ENCODE data around the gene MGME1.

Gene MGME1

GRCh38 chr20:17968366-17969277 lies at the start of gene MGME1, which contains the start of gene SNX5:
TSS of gene MGME1 (plus strand) at chr20:17969018. CDS start at chr20:17969860, 842 bp downstream.
TSS of gene SNX5 (minus strand) at chr20:17968794. CDS start at chr20:17968425, 369 bp downstream.
- DNase-seq: peak; percentile 97 to 100 (median 99)
- intact Hi-C loops (cut with DNase I): loop anchor here (5.0 to 10.0 kb wide), 3 partner anchors 169 to 316 kb away; partner anchors contain the start of genes KAT14, PET117, RRBP1 and ZNF133

DNA sequence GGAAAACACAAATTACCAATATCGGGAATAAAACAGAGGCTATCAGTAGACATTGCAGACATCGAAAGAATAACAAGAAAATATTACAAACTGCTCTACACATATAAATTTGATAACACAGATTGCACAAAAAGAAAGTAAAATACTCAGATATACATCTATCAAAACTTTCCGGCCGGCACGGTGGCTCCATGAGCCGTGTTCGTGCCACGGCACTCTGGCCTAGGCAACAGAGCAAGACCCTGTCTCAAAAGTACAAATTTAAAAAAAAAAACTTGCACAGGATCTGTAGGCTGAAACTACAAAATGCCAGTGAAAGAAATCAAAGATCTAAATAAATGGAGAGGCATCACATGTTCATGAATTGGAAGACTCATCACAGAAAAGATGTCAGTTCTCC lies 49.7 kb upstream of the MGME1 start:
- DNase-seq: no peak
- intact Hi-C loops (cut with DNase I): no loop called here

DNA sequence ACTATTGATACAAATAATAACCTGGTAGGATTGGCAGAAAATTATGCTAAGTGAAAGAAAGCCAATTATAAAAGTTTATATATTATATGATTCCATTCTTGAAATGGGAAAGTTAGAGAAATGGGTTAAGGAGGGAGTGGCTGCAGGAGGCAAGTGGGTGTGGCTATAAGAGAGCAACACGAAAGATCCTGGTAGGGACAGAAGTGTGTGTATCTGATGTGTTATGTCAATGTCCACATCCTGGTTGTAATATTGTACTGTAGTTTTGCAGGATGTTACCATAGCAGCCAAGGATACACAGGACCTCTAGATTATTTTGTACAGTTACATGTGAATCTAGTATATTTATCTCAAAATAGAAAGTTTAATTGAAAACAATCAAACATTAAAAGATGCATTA lies 47.0 kb upstream of the MGME1 start:
- intact Hi-C loops (cut with DNase I): no loop called here
- no peak for DNase-seq

- DNase-seq: no peak
- intact Hi-C loops (cut with DNase I): no loop called here
Measured at GRCh38 chr20:17925141-17925939, 43.5 kb upstream of the MGME1 start.

- DNase-seq: no peak
- intact Hi-C loops (cut with DNase I): no loop called here
Measured at GRCh38 chr20:17925940-17926300, 42.9 kb upstream of the MGME1 start.

DNA sequence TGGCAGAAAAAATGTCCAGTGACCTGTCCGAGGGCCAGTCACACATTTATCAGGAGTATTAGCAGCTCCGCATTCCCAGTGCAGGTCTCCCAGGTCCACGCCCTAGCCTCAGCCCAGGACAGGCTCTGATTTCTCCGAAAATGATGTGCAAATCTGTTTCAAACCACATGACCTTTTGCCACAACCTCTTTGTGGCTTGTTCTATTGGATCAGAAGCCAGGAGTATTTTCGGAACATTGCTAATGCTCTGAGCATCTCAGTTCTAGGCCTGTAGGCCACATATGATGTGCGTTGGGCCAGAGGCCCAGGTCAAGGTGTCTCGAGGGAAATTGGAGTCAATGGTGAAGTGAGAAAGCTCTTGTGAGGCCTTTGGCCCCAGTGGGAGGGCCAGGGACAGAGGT lies 40.6 kb upstream of the MGME1 start:
- no peak for DNase-seq
- intact Hi-C loops (cut with DNase I): no loop called here

GRCh38 chr20:17928633-17929311 lies 40.0 kb upstream of the MGME1 start:
- intact Hi-C loops (cut with DNase I): no loop called here
- DNase-seq: no peak

- no peak for DNase-seq
- intact Hi-C loops (cut with DNase I): no loop called here
Measured at GRCh38 chr20:17931513-17931912, 37.3 kb upstream of the MGME1 start.

DNA sequence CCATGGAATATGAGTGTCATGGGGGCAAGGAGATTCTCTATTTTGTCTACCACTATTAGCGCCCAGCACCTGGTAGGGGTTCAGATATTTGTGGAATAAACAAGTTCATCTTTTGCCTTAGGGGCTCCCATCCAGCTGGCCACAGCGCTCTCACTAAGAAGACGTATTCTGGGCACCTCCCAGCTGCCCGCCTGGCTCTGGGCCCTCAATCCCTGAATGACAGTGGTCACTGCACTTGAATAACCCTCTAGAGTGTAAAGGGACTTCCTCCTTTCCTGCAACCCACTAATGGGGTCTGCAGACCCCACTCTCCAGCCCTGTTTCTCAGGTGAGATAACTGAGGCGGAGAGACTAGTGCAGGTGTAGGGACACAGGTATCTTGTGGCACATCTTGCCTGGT lies 36.4 kb upstream of the MGME1 start:
- intact Hi-C loops (cut with DNase I): no loop called here
- peak in 1 of 42 donors; percentile 20 for DNase-seq

- intact Hi-C loops (cut with DNase I): no loop called here
- no peak for DNase-seq
Measured at GRCh38 chr20:17933121-17933520, 35.7 kb upstream of the MGME1 start.

- intact Hi-C loops (cut with DNase I): no loop called here
- DNase-seq: no peak
Measured at GRCh38 chr20:17933711-17934110, 35.1 kb upstream of the MGME1 start.

DNA sequence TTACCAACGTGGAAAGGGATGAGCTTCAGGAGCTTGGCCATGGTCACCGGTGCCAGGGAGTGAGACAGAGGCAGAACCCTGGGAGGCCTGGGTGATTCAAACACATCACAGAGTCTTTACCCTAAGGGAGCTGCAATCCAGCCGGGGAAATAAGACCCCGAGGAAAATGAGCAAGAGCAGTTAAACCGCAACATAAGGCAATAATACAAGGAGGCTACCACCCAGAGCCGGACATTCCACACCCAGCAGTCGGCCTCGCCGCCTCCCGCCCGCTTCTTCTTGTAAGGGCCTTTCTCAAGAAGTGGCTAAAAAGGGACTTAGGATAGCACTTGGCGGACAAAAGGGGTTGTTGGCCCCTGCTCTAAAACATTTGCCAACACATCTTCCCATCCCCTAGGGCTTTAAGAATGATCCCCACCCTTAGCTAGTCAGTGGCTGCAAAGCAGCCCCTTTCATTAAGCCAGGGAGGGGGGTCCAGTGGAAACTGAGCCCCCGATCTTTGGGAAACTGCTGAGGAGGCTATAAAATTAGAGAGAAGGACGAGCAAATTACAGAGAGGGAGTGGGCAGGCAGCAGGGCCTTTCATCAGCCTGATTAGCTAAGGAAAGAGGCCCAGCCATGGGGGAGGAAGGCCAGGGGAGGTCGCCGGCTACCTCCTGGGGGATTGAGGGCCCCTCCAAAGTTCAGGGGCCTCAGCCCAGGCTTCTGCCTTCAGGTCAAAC lies 34.5 kb upstream of the MGME1 start:
- DNase-seq: no peak
- intact Hi-C loops (cut with DNase I): no loop called here

- intact Hi-C loops (cut with DNase I): no loop called here
- no peak for DNase-seq
Measured at GRCh38 chr20:17935186-17935585, 33.6 kb upstream of the MGME1 start.

DNA sequence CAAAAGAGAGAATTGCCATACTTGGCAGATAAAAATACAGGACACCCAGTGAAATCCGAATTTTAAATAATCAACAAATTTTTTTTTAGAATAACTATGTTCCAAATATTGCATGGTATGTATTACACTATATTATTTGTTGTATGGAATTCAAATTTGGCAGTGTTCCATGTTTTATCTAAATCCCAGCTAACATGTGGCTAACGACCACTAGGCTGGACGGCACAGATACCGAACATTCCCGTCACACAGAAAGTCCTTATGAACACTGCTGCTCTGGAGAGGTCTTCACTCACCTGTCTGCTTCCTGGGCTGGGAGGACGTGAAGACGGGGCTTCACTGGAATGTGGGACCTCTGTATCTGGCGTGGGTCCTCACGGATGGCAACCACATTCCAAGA lies 33.1 kb upstream of the MGME1 start:
- intact Hi-C loops (cut with DNase I): no loop called here
- no peak for DNase-seq

DNA sequence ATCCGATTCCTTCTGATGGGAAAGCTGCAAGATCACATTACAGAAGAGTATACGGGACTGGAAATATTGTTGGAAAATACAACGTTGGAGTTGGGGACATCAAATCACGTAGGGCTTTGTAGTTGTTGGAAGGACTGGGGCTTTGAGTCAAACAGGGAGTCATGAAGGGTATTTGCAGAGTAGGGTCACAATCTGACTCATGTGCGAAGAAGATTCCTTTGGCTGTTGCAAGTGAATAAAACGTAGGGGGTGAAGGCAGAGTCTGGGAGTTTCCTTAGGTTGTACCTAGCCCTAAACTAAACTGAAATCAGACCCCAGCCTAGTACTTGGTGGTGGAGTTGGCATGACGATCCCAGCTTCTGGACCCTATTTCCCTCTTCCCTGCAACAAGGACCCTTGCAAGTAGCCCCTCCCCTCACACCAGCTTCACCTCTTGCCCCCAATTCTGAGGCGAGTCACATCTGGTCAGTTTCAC lies 32.5 kb upstream of the MGME1 start:
- no peak for DNase-seq
- intact Hi-C loops (cut with DNase I): no loop called here

GRCh38 chr20:17936761-17937732 lies 31.8 kb upstream of the MGME1 start:
- intact Hi-C loops (cut with DNase I): no loop called here
- peak in 3 of 42 donors; percentile 17 to 31 (median 29) for DNase-seq

DNA sequence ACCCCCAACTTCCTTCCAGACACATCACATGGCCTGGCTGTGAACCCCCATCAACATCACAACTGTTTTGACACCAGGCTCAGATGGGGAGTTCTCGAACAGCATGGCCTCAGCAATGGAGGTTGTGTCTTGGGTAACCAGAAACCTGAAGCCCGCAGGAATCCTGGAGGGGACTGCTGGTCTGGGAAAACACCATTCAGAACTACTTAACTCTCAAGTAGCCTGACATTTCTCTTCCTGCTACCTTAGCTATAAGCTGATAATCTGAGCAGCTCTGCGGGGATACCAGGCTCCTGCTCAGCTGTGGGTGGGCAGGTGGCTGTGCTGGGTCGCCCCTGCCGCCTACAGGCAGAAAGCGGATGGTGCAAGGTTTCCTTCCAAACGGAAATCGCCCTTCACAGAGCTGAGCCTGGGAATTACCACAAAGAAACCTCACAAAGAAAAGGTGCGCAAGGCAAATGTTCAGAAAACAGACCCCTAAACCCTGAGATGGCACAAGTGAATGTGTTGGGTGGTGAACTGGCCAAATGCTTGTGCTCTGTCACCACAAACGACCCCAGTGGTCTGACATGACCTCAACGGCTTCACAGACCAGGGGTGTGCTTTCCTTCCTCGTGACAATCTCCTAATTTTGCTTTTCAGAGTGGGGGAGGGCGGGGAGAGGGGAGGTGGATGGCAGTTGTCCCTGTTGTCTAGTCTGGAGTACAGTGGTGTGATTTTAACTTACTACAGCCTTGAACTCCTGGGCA lies 29.8 kb upstream of the MGME1 start:
- peak; percentile 49 to 85 (median 70) for DNase-seq
- intact Hi-C loops (cut with DNase I): no loop called here
